ENCODE measurements around the gene NXN. TPM values are rescaled to one million over a fixed set of nuclear protein-coding genes. Genes with fewer than 3 reads are reported as not detected.
A peak's percentile ranks its signal among the peaks of the same experiment; 100 is the strongest.
"Not testable (repeated sequence)": the region's sequence is repeated elsewhere in the genome, so short reads cannot be mapped to it uniquely, and the experiment has no call there.

The NXN gene
- total RNA-seq, 1 experiment from 2014 or later, result 57.3 TPM

DNA sequence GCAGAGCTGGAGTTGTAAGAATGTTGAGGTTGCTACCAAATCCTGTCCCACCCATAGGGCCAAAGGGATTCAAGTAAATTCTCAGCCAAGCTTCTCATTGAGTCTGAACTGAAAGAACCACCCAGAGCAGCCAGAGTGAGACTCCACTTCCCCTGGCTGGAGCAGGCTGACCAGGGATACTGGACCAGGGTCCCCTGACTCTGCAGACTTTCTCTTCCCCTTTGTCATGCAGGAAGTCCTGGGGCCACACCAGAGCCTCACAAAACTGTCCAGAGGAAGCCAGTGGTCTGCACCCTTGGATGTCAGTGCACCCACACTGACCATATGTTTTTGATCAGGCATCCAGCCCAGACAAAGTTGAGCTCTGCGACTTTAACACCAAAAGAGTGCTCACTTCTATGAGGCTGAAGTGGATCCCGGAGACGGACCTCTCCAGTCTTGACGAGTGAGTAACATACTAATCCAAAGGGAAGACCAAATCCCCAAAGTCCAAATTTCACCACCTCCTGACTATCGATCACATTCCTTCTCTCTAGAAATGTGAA lies 4.1 kb downstream of the NXN start:
- no peak overlapping the region for H3K4me3 Mint-ChIP-seq (ENCODE audit: unreplicated experiment)
- ChIA-PET POLR2A (interaction anchor here (0.7 to 11.8 kb wide), 8 partner anchors 9 to 193 kb away, joined by 3 to 171 read pairs (median 4); no protein-coding TSS in a partner anchor), CTCF (interaction anchor here (0.6 to 2.0 kb wide), 7 partner anchors 71 to 147 kb away, joined by 3 to 8 read pairs (median 3); no protein-coding TSS in a partner anchor)
- no peaks in the 10 kb centered on the region for H3K9me3 Mint-ChIP-seq (ENCODE audit: unreplicated experiment)
- no peaks in the 10 kb centered on the region for H3K27me3 Mint-ChIP-seq (ENCODE audit: insufficient read depth, unreplicated experiment)
- peaks cover 6% of the 10 kb centered on the region for H3K36me3 Mint-ChIP-seq (ENCODE audit: insufficient read depth, unreplicated experiment)
- TF ChIP-seq, protein P1, sequence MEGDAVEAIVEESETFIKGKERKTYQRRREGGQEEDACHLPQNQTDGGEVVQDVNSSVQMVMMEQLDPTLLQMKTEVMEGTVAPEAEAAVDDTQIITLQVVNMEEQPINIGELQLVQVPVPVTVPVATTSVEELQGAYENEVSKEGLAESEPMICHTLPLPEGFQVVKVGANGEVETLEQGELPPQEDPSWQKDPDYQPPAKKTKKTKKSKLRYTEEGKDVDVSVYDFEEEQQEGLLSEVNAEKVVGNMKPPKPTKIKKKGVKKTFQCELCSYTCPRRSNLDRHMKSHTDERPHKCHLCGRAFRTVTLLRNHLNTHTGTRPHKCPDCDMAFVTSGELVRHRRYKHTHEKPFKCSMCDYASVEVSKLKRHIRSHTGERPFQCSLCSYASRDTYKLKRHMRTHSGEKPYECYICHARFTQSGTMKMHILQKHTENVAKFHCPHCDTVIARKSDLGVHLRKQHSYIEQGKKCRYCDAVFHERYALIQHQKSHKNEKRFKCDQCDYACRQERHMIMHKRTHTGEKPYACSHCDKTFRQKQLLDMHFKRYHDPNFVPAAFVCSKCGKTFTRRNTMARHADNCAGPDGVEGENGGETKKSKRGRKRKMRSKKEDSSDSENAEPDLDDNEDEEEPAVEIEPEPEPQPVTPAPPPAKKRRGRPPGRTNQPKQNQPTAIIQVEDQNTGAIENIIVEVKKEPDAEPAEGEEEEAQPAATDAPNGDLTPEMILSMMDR (IDR thresholded peaks at IDR 0.05; ENCODE audit: unreplicated experiment), result no peak
- H3K27ac Mint-ChIP-seq (ENCODE audit: low read depth, unreplicated experiment), result no peak overlapping the region
- BruUV-seq (replicated peaks), result no TSS peak
- no peak for DNase-seq (ENCODE audit: unreplicated experiment)
- intact Hi-C loops (cut with micrococcal nuclease), result no loop called here
- peaks cover 7% of the 10 kb centered on the region for H3K4me1 Mint-ChIP-seq (ENCODE audit: insufficient read depth, unreplicated experiment)

DNA sequence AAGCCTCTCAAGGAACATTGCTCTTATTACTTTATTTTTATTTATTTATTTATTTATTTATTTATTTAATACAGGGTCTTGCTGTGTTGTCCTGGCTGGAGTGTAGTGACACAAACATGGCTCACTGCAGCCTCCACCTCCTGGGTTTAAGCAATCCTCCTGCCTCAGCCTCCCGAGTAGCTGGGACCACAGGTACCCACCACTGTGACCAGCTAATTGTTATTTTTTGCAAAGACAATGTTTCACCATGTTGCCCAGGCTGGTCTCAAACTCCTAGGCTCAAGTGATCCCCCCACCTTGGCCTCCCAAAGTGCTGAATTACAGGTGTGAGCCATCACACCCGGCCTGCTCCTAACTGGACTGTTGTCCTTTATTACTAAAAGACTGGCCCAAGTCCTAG lies 4.8 kb downstream of the NXN start:
- BruUV-seq (replicated peaks); H3K9me3 Mint-ChIP-seq (ENCODE audit: unreplicated experiment); intact Hi-C loops (cut with micrococcal nuclease); DNase-seq (ENCODE audit: unreplicated experiment); H3K4me1 Mint-ChIP-seq (ENCODE audit: insufficient read depth, unreplicated experiment); H3K4me3 Mint-ChIP-seq (ENCODE audit: unreplicated experiment); H3K27me3 Mint-ChIP-seq (ENCODE audit: insufficient read depth, unreplicated experiment); H3K27ac Mint-ChIP-seq (ENCODE audit: low read depth, unreplicated experiment); H3K36me3 Mint-ChIP-seq (ENCODE audit: insufficient read depth, unreplicated experiment): not testable (repeated sequence)
- CTCF ChIA-PET, result interaction anchor here (0.6 to 2.0 kb wide), 3 partner anchors 70 to 95 kb away, joined by 3 to 8 read pairs (median 3); no protein-coding TSS in a partner anchor
- POLR2A ChIA-PET, result interaction anchor here (10.8 to 11.8 kb wide), 2 partner anchors 46 to 93 kb away, joined by 159 to 171 read pairs; no protein-coding TSS in a partner anchor

DNA sequence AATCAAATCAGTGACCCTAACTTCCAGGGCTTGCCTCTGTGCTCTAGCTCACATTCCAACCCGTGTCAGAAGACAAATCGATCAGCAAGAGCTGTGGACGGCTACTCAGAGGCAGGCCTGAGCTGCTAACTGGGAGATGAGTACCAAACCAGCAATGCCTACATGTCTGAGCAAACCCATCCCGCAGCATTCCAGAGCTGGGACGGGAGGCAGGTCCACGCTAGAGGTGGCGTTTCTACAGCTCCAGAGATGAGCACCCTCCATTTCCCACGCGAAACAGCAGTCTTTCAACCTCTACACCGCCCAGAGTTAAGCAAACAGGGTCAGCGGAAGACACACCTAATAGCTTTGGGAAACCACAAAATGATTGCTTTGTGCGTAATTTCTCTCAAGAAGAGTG lies 6.5 kb downstream of the NXN start:
- intact Hi-C loops (cut with micrococcal nuclease), result no loop called here
- Mint-ChIP-seq H3K9me3 (ENCODE audit: unreplicated experiment) (no peaks in the 10 kb centered on the region), H3K27ac (ENCODE audit: low read depth, unreplicated experiment) (peak overlapping the region; percentile 65), H3K4me1 (ENCODE audit: insufficient read depth, unreplicated experiment) (peaks cover 11% of the 10 kb centered on the region), H3K4me3 (ENCODE audit: unreplicated experiment) (peak overlapping the region; percentile 58), H3K36me3 (ENCODE audit: insufficient read depth, unreplicated experiment) (peaks cover 6% of the 10 kb centered on the region), H3K27me3 (ENCODE audit: insufficient read depth, unreplicated experiment) (no peaks in the 10 kb centered on the region)
- BruUV-seq (replicated peaks), result no TSS peak
- CTCF ChIA-PET, result interaction anchor here (0.6 to 2.1 kb wide), 10 partner anchors 10 to 1093 kb away, joined by 3 to 9 read pairs (median 4); partner anchors contain the start of genes GLOD4 and MRM3
- DNase-seq (ENCODE audit: unreplicated experiment), result peak; percentile 32
- TF ChIP-seq, protein P1 (IDR thresholded peaks at IDR 0.05; ENCODE audit: unreplicated experiment), result no peak
- POLR2A ChIA-PET, result interaction anchor here (1.0 to 11.8 kb wide), 7 partner anchors 15 to 191 kb away, joined by 3 to 171 read pairs (median 11); partner anchors contain the start of genes GLOD4 and MRM3

DNA sequence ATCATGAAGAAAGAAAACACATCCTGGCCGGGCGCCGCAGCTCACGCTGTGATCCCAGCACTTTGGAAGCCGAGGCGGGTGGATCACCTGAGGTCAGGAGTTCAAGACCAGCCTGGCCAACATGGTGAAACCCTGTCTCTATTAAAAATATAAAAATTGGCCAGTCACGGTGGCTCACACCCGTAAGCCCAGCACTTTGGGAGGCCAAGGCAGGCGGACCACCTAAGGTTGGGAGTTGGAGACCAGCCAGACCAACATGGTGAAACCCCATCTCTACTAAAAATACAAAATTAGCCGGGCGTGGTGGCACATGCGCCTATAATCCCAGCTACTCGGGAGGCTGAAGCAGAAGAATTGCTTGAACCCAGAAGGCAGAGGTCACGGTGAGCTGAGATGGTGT lies 7.7 kb downstream of the NXN start:
- ChIA-PET POLR2A (interaction anchor here (1.7 to 11.8 kb wide), 4 partner anchors 14 to 90 kb away, joined by 3 to 171 read pairs (median 90); no protein-coding TSS in a partner anchor), CTCF (interaction anchor here (0.7 to 2.1 kb wide), 2 partner anchors 89 to 92 kb away, joined by 3 to 9 read pairs; no protein-coding TSS in a partner anchor)
- H3K4me1 Mint-ChIP-seq (ENCODE audit: insufficient read depth, unreplicated experiment), result peaks cover 11% of the 10 kb centered on the region
- intact Hi-C loops (cut with micrococcal nuclease); BruUV-seq (replicated peaks); H3K9me3 Mint-ChIP-seq (ENCODE audit: unreplicated experiment); H3K4me3 Mint-ChIP-seq (ENCODE audit: unreplicated experiment); DNase-seq (ENCODE audit: unreplicated experiment); H3K36me3 Mint-ChIP-seq (ENCODE audit: insufficient read depth, unreplicated experiment); H3K27me3 Mint-ChIP-seq (ENCODE audit: insufficient read depth, unreplicated experiment): not testable (repeated sequence)
- H3K27ac Mint-ChIP-seq (ENCODE audit: low read depth, unreplicated experiment), result peak overlapping the region; percentile 65

DNA sequence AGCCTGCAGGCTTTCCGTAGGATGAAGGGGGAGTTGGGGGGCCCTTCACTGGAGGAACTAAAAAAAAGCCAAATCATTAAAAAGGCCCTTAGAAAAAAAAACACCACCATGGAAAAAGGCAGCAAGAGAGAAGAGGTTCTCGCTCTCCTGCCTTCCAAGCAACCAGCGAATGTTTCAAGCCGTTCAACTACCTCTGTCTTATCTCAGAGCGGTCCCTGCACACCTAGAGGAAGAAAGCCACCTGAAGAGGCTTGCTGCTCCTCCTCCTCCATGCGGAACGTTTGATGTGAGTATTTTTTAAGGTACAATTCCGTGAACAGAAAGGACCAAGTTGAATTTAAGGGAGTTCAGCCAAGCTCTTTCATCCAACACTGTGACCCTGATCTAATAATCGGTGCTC lies 9.2 kb downstream of the NXN start:
- BruUV-seq (replicated peaks), result no TSS peak
- POLR2A ChIA-PET, result interaction anchor here (0.6 to 11.8 kb wide), 3 partner anchors 14 to 89 kb away, joined by 3 to 159 read pairs (median 8); no protein-coding TSS in a partner anchor
- no peak overlapping the region for H3K27ac Mint-ChIP-seq (ENCODE audit: low read depth, unreplicated experiment)
- H3K36me3 Mint-ChIP-seq (ENCODE audit: insufficient read depth, unreplicated experiment), result peaks cover 6% of the 10 kb centered on the region
- intact Hi-C loops (cut with micrococcal nuclease), result no loop called here
- CTCF ChIA-PET, result interaction anchor here (0.6 kb wide), 1 partner anchor 26 kb away, joined by 3 read pairs; the partner anchor contains the start of gene TIMM22
- no peak for DNase-seq (ENCODE audit: unreplicated experiment)
- H3K4me3 Mint-ChIP-seq (ENCODE audit: unreplicated experiment), result no peak overlapping the region
- no peaks in the 10 kb centered on the region for H3K9me3 Mint-ChIP-seq (ENCODE audit: unreplicated experiment)
- H3K4me1 Mint-ChIP-seq (ENCODE audit: insufficient read depth, unreplicated experiment), result peaks cover 11% of the 10 kb centered on the region
- H3K27me3 Mint-ChIP-seq (ENCODE audit: insufficient read depth, unreplicated experiment), result no peaks in the 10 kb centered on the region
- TF ChIP-seq, protein P1 (IDR thresholded peaks at IDR 0.05; ENCODE audit: unreplicated experiment), result no peak
